Esophagus squamous epithelium (tissue), 4 donors: ENCODE data around the gene PLXDC2.

Source experiments
- POLR2A ChIP-seq, 4 donors: fragments of 450-650 bp; IDR thresholded peaks; one replicate each; pipeline ENCODE4 v1.6.1; 2017; ENCODE audit warnings: antibody characterized with exemption in 4 of 4, mild to moderate bottlenecking in 4 of 4, moderate library complexity in 3 of 4
- TF ChIP-seq, protein P1 (sequence below), 6 experiments: fragments of 450-650 bp in 4 of 6; fragments of 200-600 bp in 2 of 6; sonication (generic) in 2 of 6; IDR thresholded peaks; one replicate each; pipeline ENCODE4 v1.5.1; 2016 to 2019; ENCODE audit warnings: antibody characterized with exemption in 6 of 6, mild to moderate bottlenecking in 4 of 6, moderate library complexity in 4 of 6

- no peak for TF ChIP-seq POLR2A (IDR thresholded peaks at IDR 0.05)
- TF ChIP-seq, protein P1, sequence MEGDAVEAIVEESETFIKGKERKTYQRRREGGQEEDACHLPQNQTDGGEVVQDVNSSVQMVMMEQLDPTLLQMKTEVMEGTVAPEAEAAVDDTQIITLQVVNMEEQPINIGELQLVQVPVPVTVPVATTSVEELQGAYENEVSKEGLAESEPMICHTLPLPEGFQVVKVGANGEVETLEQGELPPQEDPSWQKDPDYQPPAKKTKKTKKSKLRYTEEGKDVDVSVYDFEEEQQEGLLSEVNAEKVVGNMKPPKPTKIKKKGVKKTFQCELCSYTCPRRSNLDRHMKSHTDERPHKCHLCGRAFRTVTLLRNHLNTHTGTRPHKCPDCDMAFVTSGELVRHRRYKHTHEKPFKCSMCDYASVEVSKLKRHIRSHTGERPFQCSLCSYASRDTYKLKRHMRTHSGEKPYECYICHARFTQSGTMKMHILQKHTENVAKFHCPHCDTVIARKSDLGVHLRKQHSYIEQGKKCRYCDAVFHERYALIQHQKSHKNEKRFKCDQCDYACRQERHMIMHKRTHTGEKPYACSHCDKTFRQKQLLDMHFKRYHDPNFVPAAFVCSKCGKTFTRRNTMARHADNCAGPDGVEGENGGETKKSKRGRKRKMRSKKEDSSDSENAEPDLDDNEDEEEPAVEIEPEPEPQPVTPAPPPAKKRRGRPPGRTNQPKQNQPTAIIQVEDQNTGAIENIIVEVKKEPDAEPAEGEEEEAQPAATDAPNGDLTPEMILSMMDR (IDR thresholded peaks at IDR 0.05), result no peak
These were observed 331.5 kb downstream of the PLXDC2 start for GRCh38 chr10:20147684-20148083.
